Jurkat, Clone E6-1 (cell line): Measurements from ENCODE around the gene CCDC154.
"Not testable (repeated sequence)": the region's sequence is repeated elsewhere in the genome, so short reads cannot be mapped to it uniquely, and the experiment has no call there.

Experiments used
- DNase-seq: peaks from one replicate; pipeline ENCODE4 v3.0.0-alpha.2; 2011; ENCODE audit warnings: low read depth, low spot score
- H3K4me3 ChIP-seq: 2 replicates; pipeline ENCODE4 v1.5.1; 2011; ENCODE audit warnings: mild to moderate bottlenecking, low read length, control low read depth, moderate library complexity

Gene CCDC154

DNA sequence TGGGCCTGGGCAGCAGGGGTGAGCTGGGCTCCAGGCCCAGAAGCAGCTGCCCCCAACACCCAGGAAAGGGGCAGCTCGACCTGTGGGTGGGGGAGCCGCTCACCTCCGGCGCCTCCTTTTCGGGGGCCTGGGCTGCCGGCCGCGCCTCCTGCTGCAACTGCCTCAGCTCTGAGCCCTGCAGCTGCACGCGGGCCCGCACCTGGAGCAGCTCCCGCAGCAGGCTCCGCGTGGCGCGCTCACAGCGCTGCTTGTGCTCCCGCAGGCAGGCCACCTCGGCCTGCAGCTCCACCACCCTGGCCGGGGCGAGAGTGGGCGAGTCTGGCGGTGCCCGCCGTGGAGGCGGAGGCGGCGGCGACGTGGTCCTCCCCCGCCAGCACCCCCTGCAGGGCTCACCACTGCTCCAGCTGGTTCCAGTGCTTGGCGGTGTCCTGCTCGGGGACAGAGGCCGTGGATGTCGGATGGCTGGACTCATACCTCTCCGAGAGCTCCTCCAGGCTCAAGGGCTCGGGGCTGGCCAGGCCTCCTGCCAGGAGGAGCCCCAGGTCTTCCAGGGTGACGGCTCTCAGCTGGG, 868 bp downstream of the CCDC154 start:
- DNase-seq: no peak
- H3K4me3 ChIP-seq: no peak overlapping the region

DNA sequence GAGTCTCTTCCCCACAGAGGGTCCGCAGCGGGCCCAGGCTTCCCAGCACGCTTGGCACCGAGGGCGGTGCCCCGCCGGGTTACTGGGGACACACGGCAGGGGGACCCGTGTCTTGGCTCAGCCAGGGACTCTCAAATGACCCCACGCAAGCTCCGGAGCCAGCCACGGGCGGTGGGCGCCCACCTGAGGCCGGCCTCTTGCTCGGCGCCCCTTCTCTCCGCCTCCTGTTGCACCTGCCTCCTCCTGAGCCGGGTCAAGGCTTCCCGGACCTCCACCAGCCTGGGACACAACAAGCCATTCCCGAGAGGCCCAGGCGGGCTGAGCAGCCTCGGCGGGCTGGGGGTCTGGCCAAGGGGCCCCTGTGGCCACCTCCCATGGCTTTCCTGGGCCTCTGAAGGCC, 1.7 kb downstream of the CCDC154 start:
- H3K4me3 ChIP-seq: no peak overlapping the region
- no peak for DNase-seq

DNA sequence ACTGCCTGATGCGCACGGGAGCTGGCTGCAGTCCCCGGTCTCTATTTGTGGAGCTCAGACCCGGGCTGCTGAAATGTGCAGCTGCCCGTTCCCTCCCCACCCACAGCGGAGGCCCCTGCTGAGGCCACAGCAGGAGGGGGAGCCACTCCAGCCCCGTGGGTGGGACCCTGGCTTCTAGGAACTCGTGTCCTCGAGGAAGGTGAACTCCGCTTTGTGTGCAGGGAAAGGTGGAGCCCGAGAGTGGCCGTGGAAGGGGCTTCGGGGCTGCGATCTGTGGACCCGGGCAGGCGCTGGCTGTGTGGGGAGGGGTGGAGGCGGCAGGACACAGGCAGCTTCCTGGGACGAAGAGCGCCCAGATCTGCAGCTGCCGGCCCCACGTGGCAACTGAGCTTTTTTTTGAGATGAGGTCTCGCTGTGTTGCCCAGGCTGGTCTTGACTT, 2.9 kb downstream of the CCDC154 start:
- DNase-seq: no peak

DNA sequence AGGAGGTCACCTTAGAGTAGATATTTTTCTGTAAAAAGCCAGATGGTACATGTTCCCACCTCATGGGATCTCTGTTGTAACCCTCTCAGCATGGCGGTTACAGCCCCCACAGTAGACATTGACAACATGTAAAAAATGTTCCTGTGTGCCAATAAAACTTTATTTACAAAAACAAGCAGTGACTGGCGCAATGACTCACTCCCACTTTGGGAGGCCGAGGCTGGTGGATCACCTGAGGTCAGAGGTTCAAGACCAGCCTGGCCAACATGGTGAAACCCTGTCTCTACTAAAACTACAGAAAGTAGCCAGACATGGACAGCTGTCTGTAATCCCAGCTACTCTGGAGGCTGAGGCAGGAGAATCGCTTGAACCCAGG, 4.7 kb downstream of the CCDC154 start:
- H3K4me3 ChIP-seq, DNase-seq: not testable (repeated sequence)

More for the DNA sequence above, 2.9 kb downstream of the CCDC154 start:
- no peak overlapping the region for H3K4me3 ChIP-seq

DNA sequence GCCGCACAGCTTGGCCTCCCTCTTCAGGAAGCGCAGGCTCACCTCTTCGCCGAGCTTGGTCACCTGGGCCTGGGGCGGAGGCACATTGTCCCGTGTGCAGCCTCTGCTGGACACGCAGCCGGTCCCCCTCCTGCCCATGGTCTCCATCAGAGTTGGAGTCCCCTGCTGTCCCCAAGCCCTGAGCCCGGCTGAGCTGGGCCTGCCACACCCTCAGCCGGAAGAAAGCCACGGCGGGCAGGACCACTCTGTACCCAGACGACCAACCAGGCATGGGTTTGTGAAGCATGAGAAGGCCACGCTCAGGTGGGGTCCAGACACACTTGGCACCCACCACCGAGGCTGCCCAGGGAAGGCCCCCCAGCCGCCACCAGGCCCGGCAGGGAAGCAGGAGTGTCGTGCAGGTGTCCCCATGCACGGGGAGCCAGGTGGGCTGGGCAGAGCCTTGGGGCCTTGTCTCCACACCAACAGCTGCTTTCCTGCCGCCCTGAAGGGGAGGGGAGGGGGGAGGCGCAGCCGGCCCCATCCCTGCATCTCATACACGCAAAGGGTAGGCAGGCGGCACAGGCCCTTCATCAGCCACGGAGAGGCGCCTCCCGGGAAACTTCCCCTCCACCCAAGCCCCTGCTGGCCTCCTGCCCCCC, 5.2 kb downstream of the CCDC154 start:
- no peak for DNase-seq
- H3K4me3 ChIP-seq: no peak overlapping the region

DNA sequence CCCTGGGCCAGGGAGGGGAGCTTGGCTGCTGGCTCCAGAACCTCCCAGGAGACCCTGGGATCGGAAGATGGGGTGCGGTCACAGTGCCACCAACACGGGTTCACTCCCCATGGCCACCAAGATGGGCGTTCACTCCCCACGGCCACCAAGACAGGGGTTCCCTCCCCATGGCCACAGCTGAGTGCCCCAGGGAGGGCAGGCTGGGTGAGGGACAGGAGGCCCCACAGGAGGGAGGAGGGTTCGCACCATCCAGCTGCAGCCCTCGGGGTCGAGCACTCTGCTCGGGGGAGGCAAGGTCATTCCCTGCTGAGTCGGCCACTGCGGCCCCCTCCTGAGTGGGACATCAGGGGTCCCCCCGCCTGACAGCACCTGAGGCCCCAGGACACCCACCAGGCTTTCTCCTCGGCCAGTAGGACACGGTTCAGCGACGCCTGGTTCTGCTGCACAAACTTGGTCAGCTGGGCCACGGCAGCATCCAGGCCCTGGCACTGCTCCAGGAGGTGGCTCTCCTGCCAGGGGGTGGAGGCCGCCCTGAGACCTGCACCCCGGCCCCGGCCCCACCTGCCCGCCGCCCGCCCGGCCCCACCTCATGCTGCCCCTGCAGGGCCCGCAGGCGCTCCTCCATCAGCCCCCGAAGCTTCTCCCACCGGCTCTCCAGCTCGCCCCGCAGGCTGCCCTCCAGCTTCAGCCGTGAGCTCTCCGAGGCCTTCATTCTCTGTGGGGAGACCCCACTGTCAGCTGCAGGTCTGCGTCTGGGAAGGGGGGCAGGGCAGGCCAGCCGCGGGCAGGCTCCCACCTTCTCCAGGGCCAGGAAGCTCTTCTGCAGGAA, 5.9 kb downstream of the CCDC154 start:
- H3K4me3 ChIP-seq: no peak overlapping the region

DNA sequence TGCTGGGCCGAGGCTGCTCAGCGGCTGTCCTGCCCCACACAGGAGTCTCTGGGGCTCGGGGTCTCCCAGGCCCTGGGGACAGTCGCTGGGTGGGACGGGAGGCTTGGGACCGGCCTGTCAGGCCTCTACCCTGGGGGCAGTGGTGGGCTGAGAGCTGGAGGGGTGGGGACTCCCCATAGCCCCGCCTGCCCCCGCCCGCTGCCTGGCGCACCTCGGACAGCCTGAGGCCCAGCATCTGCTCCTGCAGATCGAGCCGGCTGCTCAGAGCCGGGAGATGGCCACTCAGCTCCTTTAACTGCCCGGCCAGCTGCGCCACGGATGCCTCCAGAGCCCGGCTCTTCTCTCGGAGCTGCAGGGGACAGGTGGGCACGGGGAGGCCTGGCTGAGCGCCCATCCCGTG, 6.8 kb downstream of the CCDC154 start:
- H3K4me3 ChIP-seq: no peak overlapping the region
- DNase-seq: no peak

More for the DNA sequence above, 5.9 kb downstream of the CCDC154 start:
- no peak for DNase-seq

DNA sequence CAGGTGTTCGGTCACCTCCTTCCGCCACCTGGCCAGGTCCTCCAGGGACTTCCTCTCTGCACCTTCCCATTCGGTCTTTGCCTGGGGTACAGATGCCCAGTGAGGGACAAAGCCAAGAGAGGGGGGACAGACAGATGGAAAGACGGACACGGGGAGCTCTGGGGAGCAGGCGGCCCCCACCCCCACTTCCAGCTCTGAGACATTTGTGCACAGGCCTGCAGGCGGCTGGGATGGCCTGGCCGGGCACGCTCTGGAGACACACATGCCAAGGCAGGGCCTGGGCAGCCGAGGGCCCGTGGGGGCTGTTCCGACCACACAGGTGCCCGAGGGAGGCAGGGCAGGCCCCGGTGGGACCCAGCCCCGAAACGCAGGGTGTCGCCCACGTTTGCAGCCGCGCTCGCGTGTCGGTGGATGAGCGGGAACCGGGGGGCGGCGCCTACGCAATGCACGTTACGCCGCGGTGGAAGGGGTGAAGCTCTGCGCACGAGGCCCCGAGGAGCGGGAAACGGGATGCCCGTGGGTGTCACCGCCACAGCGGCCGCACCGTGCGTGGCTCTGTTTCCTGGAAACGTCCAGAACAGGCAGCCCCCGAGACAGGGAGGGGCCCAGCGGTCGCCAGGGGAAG, 7.5 kb downstream of the CCDC154 start:
- no peak for DNase-seq
- H3K4me3 ChIP-seq: no peak overlapping the region

DNA sequence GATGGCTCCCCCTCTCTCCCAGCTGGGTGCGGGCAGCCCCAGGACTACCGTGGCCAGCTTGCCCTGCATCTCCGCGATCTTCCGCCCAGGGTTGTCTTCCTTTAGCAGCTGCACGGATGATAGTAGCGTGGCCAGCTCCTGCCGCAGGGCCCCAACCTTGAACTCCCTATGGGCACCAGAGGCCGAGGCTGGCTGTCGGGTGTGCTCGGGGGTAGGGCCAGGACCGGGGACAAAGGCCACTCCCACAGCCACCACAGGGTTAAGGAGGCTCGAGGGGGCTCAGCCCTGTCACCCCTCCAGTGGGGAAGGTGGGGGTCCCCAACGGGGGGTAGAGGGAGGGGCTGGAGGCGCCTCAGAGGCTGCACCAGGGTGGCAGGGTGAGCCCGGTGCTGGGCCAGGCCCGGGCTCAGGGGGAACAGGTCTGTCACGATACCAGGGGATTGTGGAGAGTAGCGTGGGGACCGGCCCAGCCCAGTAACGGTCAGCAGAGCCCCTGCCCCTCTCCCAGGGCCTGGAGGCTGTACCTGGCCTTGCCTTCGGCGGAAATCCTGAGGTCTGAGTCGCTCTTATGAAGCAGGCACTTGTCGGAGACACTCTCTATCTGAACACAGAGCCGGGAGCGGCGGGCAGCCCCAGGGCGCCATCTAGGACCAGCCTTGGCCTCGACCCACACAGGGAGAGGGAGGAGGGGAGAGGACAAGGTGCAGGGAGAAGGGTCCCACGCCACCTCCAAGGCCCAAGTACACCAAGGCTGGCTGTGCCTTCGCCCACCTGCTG, 8.2 kb downstream of the CCDC154 start:
- DNase-seq: no peak
- no peak overlapping the region for H3K4me3 ChIP-seq

DNA sequence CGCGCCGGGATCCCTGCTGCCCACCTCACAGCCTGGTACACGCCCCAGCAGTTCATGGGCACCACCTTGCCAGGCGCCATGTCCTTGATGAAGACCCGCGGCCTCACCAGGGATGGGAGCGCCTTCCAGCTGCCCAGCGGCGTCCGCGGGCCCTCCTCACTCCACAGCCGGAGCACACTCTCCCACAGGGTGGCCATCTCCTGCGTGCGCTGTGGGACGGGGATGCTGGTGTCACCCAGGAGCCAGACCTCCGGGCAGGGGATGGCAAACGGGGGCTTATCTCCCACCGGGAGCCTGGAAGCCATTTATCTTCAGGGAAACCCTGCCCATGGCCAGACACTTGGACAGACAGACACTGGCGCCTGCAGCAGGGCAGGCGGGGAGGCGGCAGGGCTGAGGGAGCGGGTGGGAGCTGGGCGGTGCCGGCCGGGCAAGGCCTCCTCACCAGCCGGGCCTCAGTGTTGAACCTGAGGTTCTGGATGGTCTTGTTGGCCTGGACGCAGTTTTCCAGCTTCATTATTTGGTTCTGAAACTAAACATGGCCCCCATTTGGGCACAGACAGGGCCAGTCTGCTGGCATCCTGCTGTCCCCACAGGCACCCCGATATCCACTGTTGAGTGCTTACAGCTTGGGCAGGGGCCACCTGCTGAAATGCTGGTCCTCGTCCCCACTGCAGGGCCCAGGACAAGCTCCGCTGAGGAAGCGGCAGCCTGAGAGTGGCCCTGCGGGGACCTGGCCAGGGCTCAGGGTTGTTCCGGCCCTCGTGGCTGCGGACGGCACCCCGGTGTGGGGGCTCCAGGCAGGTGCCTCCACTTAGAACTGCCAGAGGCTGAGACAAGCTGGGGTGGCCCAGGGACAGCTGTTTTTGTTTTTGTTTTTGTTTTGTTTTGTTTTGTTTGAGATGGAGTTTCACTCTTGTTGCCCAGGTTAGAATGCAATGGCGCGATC, 9.4 kb downstream of the CCDC154 start:
- DNase-seq: no peak
- H3K4me3 ChIP-seq: no peak overlapping the region

DNA sequence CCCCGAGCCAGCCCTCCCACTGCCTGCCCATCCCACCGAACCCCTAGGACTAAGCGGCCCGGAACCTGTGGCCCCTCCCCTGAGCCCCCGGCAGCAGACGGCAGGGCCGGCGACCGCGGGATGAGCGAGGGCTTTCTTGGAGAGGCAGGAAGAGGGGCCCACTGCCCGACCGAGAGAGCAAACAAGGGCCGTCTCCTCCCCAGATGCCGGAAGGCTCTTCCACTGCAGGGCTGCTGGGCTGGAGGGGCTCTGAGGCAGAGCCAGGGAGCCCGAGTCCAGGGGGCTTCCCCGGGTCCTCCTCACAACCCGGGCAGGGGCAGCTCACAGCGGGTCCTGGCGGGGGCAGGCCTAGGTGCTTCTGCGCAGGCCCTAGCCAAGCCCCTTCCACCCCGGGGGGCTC, 10.6 kb downstream of the CCDC154 start:
- DNase-seq: no peak
- no peak overlapping the region for H3K4me3 ChIP-seq

DNA sequence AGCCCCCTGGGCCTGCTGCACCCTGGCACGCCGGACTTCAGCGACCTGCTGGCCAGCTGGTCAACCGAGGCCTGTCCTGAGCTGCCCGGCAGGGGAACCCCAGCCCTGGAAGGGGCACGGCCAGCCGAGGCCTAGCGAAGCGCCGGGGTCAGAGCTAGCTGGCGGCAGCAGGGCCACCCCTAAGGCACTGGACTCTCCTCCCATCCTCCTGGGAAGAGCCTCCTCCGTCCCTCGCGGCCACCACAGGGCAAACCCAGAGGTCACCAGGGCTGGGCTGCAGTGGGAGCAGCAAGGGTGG, 11.1 kb downstream of the CCDC154 start:
- DNase-seq: no peak
- H3K4me3 ChIP-seq: no peak overlapping the region

DNA sequence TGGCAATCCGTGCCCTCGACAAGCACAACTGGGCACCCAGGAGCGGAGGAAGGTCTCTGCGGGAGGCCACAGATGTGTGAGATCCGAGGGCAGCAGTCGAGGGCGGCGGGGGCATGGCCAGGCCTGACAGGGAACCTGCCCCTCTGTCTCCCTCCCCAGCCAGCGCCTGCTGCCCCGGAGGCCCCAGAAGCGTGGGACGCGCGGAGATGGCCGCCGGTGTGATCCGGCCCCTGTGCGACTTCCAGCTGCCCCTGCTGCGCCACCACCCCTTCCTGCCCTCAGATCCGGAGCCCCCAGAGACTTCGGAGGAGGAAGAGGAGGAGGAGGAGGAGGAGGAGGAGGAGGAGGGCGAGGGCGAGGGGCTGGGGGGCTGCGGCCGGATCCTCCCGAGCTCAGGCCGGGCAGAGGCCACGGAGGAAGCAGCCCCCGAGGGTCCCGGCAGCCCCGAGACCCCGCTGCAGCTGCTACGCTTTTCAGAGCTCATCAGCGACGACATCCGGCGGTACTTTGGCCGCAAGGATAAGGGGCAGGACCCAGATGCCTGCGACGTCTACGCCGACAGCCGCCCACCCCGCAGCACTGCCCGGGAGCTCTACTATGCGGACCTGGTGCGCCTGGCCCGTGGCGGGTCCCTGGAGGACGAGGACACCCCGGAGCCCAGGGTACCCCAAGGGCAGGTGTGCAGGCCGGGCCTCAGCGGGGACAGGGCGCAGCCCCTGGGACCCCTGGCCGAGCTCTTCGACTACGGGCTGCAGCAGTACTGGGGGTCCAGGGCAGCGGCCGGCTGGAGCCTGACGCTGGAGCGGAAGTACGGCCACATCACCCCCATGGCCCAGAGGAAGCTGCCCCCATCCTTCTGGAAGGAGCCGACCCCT, 11.7 kb downstream of the CCDC154 start:
- no peak for DNase-seq
- H3K4me3 ChIP-seq: no peak overlapping the region

DNA sequence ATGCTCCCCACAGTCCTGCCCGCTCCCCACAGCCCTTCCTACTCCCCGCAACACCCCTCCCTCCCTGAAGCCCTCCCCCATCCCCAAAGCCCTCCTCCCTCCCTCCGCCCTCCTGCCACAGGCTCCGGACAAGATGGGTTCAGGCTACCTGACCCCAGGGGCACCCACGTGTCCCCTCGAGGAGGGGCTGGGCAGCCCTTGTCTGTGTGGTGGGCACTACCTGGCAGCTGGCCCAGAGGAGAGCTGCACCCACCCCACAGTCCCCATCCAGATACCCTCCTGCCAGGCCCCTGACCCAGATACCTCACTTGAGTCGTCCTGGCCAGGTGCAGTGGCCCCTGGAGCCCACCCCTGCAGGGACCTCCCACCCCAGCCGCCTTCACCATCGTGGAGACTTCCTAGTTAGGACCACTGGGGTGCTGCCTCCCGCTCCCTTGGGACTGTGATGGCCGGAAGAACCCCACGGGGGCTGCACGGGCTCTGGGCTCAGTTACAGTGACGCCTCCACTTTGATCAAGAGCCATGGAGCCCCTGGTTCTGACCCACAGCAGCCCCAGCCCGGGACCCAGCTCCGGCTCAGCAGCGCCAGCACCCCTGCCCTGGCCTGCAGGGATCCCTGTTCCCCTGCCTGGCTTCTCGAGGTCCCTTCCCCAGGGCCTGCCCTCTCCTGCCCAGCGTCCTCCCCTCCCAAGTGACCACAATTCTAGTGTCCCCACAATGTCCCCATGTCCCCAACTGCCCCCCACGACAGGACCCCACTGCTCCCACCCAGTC, 12.7 kb downstream of the CCDC154 start:
- no peak overlapping the region for H3K4me3 ChIP-seq
- no peak for DNase-seq

DNA sequence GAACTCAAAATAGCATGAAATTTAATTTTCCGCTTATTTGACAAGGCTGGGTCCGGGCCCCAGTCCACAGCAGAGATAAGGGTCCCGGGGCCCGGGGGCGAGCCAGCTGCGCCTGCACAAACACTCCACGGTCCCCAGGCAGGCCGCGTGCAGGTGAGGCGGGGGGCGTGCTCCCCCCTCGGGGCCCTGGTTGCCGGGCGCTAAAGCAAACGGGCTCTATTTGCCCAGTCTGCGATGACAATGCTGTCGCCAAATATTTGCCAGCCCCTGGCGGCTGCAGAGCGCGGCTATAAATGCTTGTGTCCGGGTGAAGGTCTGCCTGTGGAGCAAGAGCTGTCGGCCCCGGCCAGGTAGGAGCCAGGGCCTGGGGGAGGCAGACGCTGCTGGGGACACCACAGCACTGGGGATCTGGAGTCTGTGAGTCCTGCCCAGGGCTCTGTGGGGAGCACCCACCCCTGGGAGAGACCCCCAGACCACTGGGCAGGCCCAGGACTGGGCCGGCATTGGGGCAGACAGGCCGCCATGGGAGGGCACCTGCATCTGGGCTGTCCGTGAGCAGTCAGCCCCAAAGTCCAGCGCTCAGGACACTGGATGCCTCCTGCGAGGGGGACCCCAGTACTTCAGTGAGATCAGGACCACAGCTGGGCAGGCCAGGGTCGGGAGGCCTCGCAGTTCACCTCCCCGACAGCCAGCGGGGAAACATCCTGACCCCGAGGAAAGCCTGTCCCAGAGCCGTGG, 13.4 kb downstream of the CCDC154 start, which contains the start of gene PERCC1:
Gene PERCC1, plus strand, starts transcription at position 320 of the 738 bp plus-strand sequence. CDS start 1,516 bp downstream, outside the sequence.
- no peak for DNase-seq
- H3K4me3 ChIP-seq: no peak within 1 kb of the TSS

DNA sequence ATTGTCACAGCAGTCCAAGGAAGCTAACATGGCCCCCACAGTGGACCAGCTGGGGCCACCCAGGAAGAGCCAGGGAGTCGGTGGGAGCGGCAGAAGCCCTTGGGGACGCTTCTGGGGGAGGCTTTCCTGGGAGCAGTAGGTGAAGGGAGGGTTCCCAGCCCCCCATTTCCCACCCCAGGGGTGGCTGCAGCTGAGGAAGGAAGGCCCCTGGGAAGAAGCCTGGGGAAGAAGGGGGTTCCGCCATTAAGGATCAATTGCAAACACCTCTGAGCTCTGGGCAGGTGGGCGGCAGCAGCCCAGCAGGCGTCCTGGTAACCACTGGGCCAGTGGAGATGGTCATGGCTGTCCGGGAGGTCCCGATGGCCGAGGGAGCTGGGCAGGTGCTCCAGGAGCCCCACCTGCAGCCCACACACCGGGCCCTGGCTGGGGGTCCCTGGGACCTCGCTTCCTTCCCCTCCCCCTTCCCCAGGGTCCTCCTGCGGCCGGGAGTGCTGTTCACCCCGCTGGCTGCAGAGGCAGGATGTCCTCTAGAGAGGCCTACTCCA, 14.1 kb downstream of the CCDC154 start:
- H3K4me3 ChIP-seq: no peak overlapping the region
- DNase-seq: no peak
